Vagina (tissue), 2 donors: ENCODE data around the gene TLNRD1.

Experiments
- CTCF ChIP-seq, 3 experiments: fragments of 450-650 bp in 2 of 3; fragments of 200-600 bp in 1 of 3; sonication (generic) in 1 of 3; IDR thresholded peaks; one replicate each; pipeline ENCODE4 v1.5.1; 2017 to 2019; ENCODE audit warnings: antibody characterized with exemption in 3 of 3, mild to moderate bottlenecking in 2 of 3, moderate library complexity in 2 of 3
- POLR2AphosphoS5 ChIP-seq, 2 donors: sonication (generic); formaldehyde crosslinking; IDR thresholded peaks; one replicate each; pipeline ENCODE4 v1.9.0; 2017; ENCODE audit warnings: antibody characterized with exemption in 2 of 2, mild to moderate bottlenecking in 2 of 2, low read depth in 1 of 2; ENCODE audit not compliant: insufficient read depth in 1 of 2

DNA sequence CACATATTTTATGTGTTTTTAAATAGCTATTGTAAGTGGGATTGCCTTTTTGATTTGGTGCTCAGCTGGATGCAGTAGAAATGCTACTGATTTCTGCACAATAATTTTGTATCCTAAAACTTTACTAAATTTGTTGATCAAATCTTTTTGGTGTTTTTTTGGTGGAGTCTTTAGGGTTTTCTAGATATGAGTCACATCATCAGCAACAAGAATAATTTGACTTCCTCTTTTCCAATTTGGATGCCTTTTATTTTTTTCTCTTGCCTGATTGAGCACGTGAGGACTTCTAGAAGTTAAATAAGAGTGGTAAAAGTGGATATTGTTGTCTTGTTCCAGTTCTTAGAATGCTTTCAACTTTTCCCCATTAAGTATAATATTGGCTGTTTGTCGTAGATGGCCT lies 51.3 kb downstream of the TLNRD1 start:
- TF ChIP-seq CTCF (IDR thresholded peaks at IDR 0.05) (no peak), POLR2AphosphoS5 (IDR thresholded peaks at IDR 0.05; ENCODE audit: insufficient read depth in 1 of 2, low read depth in 1 of 2) (no peak)
